Thymus (tissue), 11 donors: ENCODE results near the gene DAZAP1. TPM values are rescaled to one million over a fixed set of nuclear protein-coding genes. Genes with fewer than 3 reads are reported as not detected.

ENCODE experiments used
- DNase-seq, 9 donors: peaks; one replicate each; pipeline ENCODE4 v3.0.0-alpha.2; 2013; ENCODE audit warnings: low spot score in 9 of 9, low read depth in 6 of 9, missing footprints in 1 of 9
- H3K27ac ChIP-seq, 2 donors: one replicate each; pipeline ENCODE4 v1.5.1; 2013; ENCODE audit warnings: control low read depth in 1 of 2, low read depth in 1 of 2, low read length in 1 of 2, mild to moderate bottlenecking in 1 of 2, moderate library complexity in 1 of 2
- H3K27me3 ChIP-seq, 2 donors: one replicate each; pipeline ENCODE4 v1.5.1; 2013; ENCODE audit warnings: low read length in 1 of 2; ENCODE audit not compliant: control insufficient read depth in 2 of 2, insufficient read depth in 1 of 2
- H3K36me3 ChIP-seq, 2 donors: one replicate each; pipeline ENCODE4 v1.5.1; 2013; ENCODE audit warnings: low read length in 1 of 2, mild to moderate bottlenecking in 1 of 2, moderate library complexity in 1 of 2; ENCODE audit not compliant: control insufficient read depth in 2 of 2, insufficient read depth in 2 of 2
- H3K4me1 ChIP-seq, 2 donors: one replicate each; pipeline ENCODE4 v1.5.1; 2013; ENCODE audit warnings: low read length in 2 of 2; ENCODE audit not compliant: control insufficient read depth in 2 of 2, insufficient read depth in 2 of 2
- H3K4me3 ChIP-seq, 2 donors: one replicate each; pipeline ENCODE4 v1.5.1; 2013; ENCODE audit warnings: low read length in 2 of 2, control low read depth in 1 of 2, mild to moderate bottlenecking in 1 of 2
- H3K9me3 ChIP-seq, 2 donors: one replicate each; pipeline ENCODE4 v1.5.1; 2013; ENCODE audit warnings: low read length in 1 of 2, mild to moderate bottlenecking in 1 of 2; ENCODE audit not compliant: control insufficient read depth in 2 of 2, insufficient read depth in 1 of 2
- WGBS: extraction: QIAGEN DNeasy Blood & Tissue Kit; methylation state at CpG from one replicate; pipeline ENCODE4 v1.1.7; 2013; 5-methylcytosine and 5-hydroxymethylcytosine counted together
- polyA plus RNA-seq: library from polyadenylated mRNA; stranded (reverse); fragments of 200-250 nt; gene quantifications from one replicate; pipeline ENCODE4 v1.2.3, GENCODE V29; 2013
- total RNA-seq: library from RNA; stranded (reverse); fragments of 120-200 nt; gene quantifications from one replicate; pipeline ENCODE4 v1.2.4, GENCODE V29; 2013
- donor health status: healthy.

DAZAP1 gene
- total and polyA plus RNA-seq, 2 donors, result 67.8 to 112 TPM

DNA sequence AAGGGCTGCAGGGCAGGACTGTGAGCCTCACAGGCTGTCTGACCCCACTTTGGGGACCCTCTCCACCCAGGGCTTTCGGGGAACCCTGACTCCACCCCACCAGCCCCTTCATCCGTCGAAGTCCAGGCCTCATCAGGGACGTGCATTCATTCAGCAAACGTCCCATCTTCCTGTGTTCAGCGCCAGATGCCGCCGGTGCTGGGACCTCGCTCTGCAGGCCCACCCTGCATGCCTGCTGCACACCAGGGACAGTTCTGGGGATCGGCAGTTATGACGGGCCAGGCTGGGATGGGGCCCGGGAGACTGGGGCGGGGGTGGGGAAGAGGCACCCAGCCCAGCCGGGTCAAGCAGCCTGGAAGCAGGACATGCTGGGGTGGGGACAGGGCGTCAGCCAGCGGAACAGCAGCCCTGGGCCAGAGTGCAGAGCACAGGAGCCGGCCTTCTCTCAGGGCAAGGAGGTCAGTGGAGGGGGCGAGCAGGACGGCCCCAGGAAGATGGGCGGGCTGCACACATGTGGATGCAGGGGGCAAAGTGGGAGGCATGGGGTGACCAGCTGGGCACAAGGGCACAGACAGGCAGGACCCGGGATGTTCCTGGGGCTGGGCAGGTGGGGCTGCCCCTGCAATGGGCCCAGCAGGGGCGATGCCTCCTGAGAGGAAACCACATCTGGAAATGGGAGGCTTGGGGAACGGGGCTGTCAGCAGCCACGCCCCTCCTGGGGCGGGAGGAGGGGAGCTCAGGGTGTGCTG, 11.2 kb upstream of the DAZAP1 start:
- Histone ChIP-seq H3K27me3 (peaks cover 0 to 2% of the 10 kb centered on the region in 2 donors), H3K27ac (no peak overlapping the region), H3K9me3 (no peaks in the 10 kb centered on the region), H3K4me1 (peaks cover 4 to 26% of the 10 kb centered on the region in 2 donors), H3K4me3 (no peak overlapping the region), H3K36me3 (peaks cover 28 to 31% of the 10 kb centered on the region in 2 donors)
- DNase-seq, result no peak
- 67% methylated on average over 25 of the region's 25 CpGs for WGBS

DNA sequence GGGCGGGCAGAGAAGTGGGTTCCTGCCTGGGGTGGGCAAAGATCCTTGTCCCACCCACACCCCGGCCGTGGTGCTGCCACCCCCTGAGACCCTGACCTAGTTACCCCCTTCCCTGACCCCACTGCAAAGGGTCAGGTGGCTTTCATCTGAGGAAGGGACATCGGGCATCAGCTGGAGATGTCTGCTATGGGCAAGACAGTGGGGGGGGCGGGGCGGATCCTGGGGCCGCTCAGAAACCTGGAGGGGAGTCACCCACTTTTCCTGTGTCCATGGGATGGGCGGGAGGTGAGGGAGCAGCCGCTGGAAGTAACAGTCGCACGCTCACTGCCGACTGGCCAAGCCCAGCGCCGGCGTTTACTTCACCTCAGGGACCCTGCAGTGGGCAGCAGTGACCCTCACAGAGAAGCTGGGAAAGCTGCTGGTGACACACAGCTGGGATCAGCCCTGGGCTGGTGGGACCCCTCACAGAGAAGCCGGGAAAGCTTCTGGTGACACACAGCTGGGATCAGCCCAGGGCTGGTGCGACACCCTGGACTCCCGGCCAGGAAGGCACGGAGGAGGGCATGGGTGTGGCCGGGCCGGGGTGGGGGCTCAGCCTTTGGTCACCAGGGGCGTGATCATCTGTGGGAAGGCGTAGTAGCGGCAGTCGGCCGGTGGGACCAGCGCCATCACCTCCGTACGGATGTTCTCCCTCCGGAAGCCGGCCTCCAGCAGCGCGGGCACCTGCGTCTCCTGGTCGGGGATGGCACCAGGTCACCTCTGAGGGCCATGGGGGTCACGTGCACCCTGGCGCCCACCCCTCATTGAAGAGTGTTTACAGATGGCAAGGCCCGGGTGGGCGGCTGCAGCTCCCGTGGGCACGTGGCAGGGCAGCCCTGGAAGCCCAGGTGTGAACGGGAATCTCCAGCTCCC, 10.4 kb upstream of the DAZAP1 start:
- Histone ChIP-seq H3K4me1 (peaks cover 8 to 31% of the 10 kb centered on the region in 2 donors), H3K4me3 (no peak overlapping the region), H3K9me3 (peaks cover 0 to under 1% of the 10 kb centered on the region in 2 donors), H3K27ac (no peak overlapping the region), H3K36me3 (peaks cover 25 to 28% of the 10 kb centered on the region in 2 donors), H3K27me3 (peaks cover 5 to 8% of the 10 kb centered on the region in 2 donors)
- WGBS, result 81% methylated on average over 42 of the region's 42 CpGs
- DNase-seq, result no peak

DNA sequence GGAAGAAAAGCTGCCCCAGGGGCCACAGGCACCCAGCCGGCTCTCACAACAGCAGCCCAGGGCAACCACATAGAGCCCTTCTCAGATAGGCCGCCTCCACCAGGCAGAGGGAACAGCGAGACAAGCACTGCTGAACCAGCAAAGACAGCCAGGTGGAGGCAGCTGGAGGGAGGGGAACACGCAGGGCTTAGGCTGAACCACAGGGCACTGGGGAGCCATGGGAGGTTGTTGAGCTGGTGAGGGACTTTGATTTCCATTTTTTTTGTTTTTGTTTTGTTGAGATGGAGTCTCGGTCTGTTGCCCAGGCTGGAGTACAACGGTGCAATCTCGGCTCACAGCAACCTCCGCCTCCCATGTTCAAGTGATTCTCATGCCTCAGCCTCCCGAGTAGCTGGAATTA, 9.5 kb upstream of the DAZAP1 start:
- peaks cover 12 to 16% of the 10 kb centered on the region in 2 donors for H3K27me3 ChIP-seq
- peaks cover 0 to 8% of the 10 kb centered on the region in 2 donors for H3K9me3 ChIP-seq
- WGBS, result 95% methylated on average over 9 of the region's 9 CpGs
- no peak for DNase-seq
- peaks cover 17 to 21% of the 10 kb centered on the region in 2 donors for H3K36me3 ChIP-seq
- H3K27ac ChIP-seq, result no peak overlapping the region
- peaks cover 8 to 38% of the 10 kb centered on the region in 2 donors for H3K4me1 ChIP-seq
- no peak overlapping the region for H3K4me3 ChIP-seq

DNA sequence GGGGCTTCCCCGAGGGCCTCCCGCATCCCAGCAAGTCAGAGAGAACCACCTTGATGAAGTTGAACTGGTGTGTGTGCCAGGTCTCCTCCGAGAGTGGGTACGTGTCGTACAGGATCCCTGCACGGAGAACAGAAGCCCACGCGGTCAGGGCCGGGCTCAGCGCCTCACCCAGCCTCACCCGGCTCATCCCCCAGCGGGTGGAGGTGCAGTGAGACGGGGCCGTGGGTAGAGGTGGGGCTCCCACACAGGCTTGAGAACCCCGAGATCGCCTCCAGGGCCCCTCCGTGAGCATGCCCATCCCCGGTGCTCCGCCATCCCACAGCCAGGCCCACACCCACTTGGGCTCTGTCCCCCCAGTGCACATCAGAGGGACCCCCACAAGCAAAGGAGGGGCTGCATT, 8.3 kb upstream of the DAZAP1 start:
- peaks cover 0 to 8% of the 10 kb centered on the region in 2 donors for H3K9me3 ChIP-seq
- no peak overlapping the region for H3K4me3 ChIP-seq
- DNase-seq, result no peak
- peaks cover 5 to 9% of the 10 kb centered on the region in 2 donors for H3K36me3 ChIP-seq
- peaks cover 15 to 24% of the 10 kb centered on the region in 2 donors for H3K27me3 ChIP-seq
- 97% methylated on average over 19 of the region's 19 CpGs for WGBS
- H3K4me1 ChIP-seq, result peaks cover 8 to 40% of the 10 kb centered on the region in 2 donors
- H3K27ac ChIP-seq, result no peak overlapping the region

DNA sequence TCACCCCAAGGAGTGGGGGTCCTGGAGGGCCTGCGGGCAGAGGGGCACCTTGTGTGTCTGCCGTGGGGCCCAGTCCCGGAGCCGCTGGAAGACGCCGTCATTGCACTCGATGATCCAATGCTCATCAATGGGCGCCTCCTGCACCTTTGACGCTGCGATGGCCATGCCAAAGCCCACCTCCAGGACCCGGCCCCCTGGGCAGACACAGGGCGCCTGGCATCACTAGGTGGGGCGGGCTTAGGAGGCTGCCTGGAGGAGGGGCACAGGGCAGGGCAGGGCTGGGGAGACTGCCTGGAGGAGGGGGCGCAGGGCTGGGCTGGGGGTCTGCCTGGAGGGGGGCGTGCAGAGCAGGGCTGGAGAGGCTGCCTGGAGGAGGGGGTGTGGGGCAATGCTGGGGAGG, 7.6 kb upstream of the DAZAP1 start:
- Histone ChIP-seq H3K27me3 (peaks cover 15 to 24% of the 10 kb centered on the region in 2 donors), H3K4me3 (no peak overlapping the region), H3K36me3 (peaks cover 4 to 7% of the 10 kb centered on the region in 2 donors), H3K4me1 (peaks cover 8 to 38% of the 10 kb centered on the region in 2 donors), H3K27ac (no peak overlapping the region), H3K9me3 (peaks cover 0 to 8% of the 10 kb centered on the region in 2 donors)
- WGBS, result 98% methylated on average over 15 of the region's 15 CpGs
- DNase-seq, result no peak

DNA sequence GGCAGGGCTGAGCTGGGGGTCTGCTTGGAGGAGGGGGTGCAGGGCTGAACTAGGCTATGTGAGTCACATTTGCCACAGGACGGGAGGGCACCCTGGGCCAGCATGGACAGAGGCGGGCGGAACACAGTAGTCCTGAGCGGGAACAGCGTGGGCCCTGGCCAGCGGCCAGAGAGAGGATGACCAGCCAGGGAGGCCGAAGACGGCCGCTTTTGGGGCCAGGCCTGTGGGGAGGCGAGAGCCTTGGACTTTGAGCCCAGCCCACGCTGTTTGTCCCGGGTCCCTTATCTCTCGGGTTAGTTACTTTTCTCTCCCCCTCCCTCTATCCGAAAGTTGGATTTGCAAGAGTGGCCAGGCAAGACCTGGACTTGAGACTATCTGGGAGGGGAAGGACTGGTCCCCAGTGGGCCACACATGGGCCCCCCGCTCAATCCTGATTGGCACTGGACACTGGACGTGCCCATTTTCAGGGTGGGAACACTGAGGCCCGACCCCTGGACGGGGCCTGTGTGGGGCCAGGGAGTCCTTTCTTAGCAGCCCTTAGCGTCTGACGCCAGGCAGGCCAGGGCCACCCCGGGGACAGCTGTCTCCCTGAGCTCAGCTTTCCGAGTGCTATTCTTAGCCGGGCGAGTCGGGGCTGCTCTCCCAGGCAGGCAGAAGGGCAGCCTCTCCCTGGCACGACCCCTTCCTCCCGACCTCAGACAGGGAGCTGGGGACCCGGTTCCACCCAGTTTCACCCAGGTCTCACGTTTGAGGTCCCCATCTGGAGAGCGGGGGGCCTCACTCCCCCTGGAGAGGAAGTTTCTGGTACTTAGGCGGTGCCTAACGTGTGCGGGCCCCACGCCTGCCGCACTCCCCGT, 6.9 kb upstream of the DAZAP1 start:
- Histone ChIP-seq H3K4me1 (peaks cover 8 to 32% of the 10 kb centered on the region in 2 donors), H3K27me3 (peaks cover 15 to 24% of the 10 kb centered on the region in 2 donors), H3K9me3 (peaks cover 0 to 8% of the 10 kb centered on the region in 2 donors), H3K4me3 (peak overlapping the region; percentile 40 to 76), H3K27ac (peak overlapping the region in 1 of 2 donors; percentile 40), H3K36me3 (peaks cover 0 to 4% of the 10 kb centered on the region in 2 donors)
- WGBS, result 43% methylated on average over 36 of the region's 36 CpGs
- DNase-seq, result peak in 4 of 9 donors; percentile 19 to 62 (median 43)

DNA sequence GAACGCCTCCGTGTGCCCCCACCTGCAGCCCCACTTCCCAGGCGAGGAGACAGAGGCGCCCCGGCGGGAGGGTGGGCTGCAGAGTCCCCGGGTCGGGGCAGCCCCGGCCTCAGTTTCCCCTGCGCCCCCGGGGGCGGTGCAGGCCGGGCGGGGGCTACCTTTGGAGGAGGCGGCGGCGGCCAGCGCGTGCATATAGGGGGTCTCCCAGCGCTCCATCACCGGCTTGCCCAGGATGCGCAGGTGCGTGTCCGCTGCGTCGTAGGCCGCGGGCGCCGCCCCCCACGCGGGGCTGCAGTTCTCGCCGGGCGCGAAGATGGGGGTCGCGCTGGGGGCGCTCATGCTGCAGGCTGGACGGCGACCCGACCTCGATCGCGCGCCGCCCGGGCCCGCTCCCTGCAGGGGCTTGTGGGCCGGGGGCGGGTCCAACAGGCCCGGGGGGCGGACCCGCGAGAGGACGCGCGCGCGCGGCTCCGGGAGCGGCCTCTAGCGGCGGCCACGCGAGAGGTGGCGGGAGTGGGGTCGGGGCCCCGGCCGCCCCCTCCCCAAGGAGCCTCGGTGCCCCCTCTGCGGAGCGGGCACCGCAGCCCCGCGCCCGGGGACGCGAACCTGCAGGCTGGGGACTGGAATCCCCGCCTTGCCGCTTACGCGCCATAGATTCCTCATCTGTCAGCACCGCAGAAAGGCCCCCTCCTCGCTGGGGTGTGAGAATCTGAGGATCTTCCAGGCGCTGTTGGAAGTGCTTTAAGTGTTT, 6.1 kb upstream of the DAZAP1 start, which contains the start of gene GAMT:
Gene GAMT, minus strand, starts transcription at position 405 of the 751 bp plus-strand sequence. Its CDS starts 66 bp downstream, at position 339.
- Histone ChIP-seq H3K27me3 (peaks cover 15 to 24% of the 10 kb centered on the region in 2 donors), H3K9me3 (peaks cover 0 to 8% of the 10 kb centered on the region in 2 donors), H3K4me3 (peak within 1 kb of the TSS; percentile 40 to 76), H3K4me1 (peaks cover 8 to 31% of the 10 kb centered on the region in 2 donors), H3K36me3 (no peaks in the 10 kb centered on the region), H3K27ac (peak within 1 kb of the TSS in 1 of 2 donors; percentile 40)
- peak in 5 of 9 donors; percentile 23 to 75 (median 60) for DNase-seq
- 2% methylated on average over 87 of the region's 87 CpGs for WGBS

DNA sequence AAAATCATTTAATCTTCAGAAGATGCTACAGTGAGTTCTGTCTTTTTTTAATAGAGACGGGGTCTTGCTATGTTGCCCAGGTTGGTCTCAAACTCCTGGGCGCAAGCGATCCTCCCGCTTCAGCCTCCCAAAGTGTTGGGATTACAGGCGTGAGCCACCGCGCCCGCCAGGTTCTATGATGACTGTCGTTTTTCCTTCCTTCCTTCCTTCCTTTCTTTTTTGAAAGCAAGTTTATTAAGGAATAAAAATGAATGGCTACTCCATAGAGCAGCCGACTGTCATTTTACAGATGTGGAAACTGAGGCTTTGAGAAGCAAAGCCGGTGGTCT, 5.5 kb upstream of the DAZAP1 start:
- Histone ChIP-seq H3K27me3 (peaks cover 15 to 24% of the 10 kb centered on the region in 2 donors), H3K36me3 (no peaks in the 10 kb centered on the region), H3K4me1 (peaks cover 8 to 31% of the 10 kb centered on the region in 2 donors), H3K4me3 (peak overlapping the region in 1 of 2 donors; percentile 76), H3K27ac (no peak overlapping the region), H3K9me3 (peaks cover 0 to 8% of the 10 kb centered on the region in 2 donors)
- DNase-seq, result no peak
- WGBS, result 49% methylated on average over 11 of the region's 11 CpGs
